Transverse colon (tissue), 3 donors: Measurements from ENCODE around the gene CAMKK1.

Experiments
- POLR2A ChIP-seq: fragments of 450-650 bp; IDR thresholded peaks from one replicate; pipeline ENCODE4 v1.6.1; 2016; ENCODE audit warnings: antibody characterized with exemption, mild to moderate bottlenecking, moderate library complexity
- TF ChIP-seq, protein P1 (sequence below), 5 experiments: fragments of 200-600 bp in 3 of 5; fragments of 450-650 bp in 2 of 5; sonication (generic) in 3 of 5; IDR thresholded peaks; 1 replicate in 2 of 5; 2 replicates in 3 of 5; pipeline ENCODE4 v1.5.1; 2016 to 2017; ENCODE audit warnings: antibody characterized with exemption in 5 of 5, inconsistent platforms in 3 of 5, mild to moderate bottlenecking in 2 of 5, moderate library complexity in 1 of 5

DNA sequence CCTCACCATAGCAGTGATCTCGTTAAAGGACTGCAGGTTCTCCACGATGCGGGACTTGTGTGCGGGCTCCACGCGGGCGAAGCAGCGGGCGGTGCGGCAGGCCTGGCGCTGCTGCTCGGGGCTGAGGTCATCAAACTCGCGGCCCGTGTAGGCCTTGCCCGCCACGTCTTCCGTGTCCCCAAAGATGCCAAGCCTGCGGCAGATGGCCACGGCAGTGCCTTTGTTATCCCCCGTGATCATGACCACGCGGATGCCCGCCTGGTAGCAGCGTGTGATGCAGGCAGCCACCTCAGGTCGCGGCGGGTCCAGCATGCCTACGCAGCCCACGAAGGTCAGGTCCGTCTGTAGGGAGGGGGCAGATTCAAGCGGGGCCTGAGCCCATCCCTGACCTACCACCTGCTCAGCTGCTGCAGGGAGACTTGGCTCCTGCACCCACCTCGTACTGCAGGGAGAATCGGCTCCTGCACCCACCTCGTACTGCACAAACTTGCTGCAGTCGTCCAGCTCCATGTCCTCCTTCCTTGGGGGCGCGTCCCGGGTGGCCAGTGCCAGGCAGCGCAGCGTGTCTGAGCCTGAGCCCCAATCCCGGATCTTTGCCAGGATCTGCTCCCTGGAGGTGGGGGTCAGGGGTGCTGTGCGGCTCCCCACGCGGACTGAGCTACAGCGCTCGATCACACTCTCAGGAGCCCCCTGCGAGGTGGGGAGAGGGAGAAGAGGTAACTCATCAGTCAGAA is 48.3 kb upstream of the CAMKK1 start:
- TF ChIP-seq, protein P1, sequence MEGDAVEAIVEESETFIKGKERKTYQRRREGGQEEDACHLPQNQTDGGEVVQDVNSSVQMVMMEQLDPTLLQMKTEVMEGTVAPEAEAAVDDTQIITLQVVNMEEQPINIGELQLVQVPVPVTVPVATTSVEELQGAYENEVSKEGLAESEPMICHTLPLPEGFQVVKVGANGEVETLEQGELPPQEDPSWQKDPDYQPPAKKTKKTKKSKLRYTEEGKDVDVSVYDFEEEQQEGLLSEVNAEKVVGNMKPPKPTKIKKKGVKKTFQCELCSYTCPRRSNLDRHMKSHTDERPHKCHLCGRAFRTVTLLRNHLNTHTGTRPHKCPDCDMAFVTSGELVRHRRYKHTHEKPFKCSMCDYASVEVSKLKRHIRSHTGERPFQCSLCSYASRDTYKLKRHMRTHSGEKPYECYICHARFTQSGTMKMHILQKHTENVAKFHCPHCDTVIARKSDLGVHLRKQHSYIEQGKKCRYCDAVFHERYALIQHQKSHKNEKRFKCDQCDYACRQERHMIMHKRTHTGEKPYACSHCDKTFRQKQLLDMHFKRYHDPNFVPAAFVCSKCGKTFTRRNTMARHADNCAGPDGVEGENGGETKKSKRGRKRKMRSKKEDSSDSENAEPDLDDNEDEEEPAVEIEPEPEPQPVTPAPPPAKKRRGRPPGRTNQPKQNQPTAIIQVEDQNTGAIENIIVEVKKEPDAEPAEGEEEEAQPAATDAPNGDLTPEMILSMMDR (IDR thresholded peaks at IDR 0.05) = no peak
- no peak for TF ChIP-seq POLR2A
